ENCODE data around the gene CHD1.
A peak's percentile ranks its signal among the peaks of the same experiment; 100 is the strongest.

CHD1 gene

GRCh38 chr5:98898743-98899142 is 30.1 kb downstream of the CHD1 start:
- no peak for DNase-seq

- no peak for DNase-seq
These were observed 37.2 kb downstream of the CHD1 start for GRCh38 chr5:98891591-98891990.

GRCh38 chr5:98880598-98880997 is 48.2 kb downstream of the CHD1 start:
- DNase-seq = no peak

GRCh38 chr5:98880151-98880550 is 48.7 kb downstream of the CHD1 start:
- no peak for DNase-seq

GRCh38 chr5:98877600-98877999 is 51.2 kb downstream of the CHD1 start:
- DNase-seq = no peak

GRCh38 chr5:98872674-98873073 is 56.1 kb downstream of the CHD1 start:
- DNase-seq = no peak

GRCh38 chr5:98865690-98866089 is 63.1 kb downstream of the CHD1 start:
- DNase-seq = no peak

- DNase-seq = no peak
These were observed 81.8 kb downstream of the CHD1 start for GRCh38 chr5:98847054-98847453.

GRCh38 chr5:98846520-98846919 is 82.3 kb downstream of the CHD1 start:
- no peak for DNase-seq

- DNase-seq = no peak
These were observed 82.9 kb downstream of the CHD1 start for GRCh38 chr5:98845878-98846277.

GRCh38 chr5:98844865-98845264 is 83.9 kb downstream of the CHD1 start:
- DNase-seq = no peak

- DNase-seq = no peak
These were observed 85.3 kb downstream of the CHD1 start for GRCh38 chr5:98843481-98843880.

- DNase-seq = no peak
These were observed 87.9 kb downstream of the CHD1 start for GRCh38 chr5:98840946-98841345.

GRCh38 chr5:98839469-98840383 is 89.1 kb downstream of the CHD1 start:
- no peak for DNase-seq

- no peak for DNase-seq
These were observed 92.6 kb downstream of the CHD1 start for GRCh38 chr5:98836175-98836574.

- DNase-seq = no peak
These were observed 101.1 kb downstream of the CHD1 start for GRCh38 chr5:98827588-98828284.

GRCh38 chr5:98827161-98827560 is 101.6 kb downstream of the CHD1 start:
- peak; percentile 2 for DNase-seq

- no peak for DNase-seq
These were observed 103.0 kb downstream of the CHD1 start for GRCh38 chr5:98825582-98826375.

GRCh38 chr5:98816582-98817222 is 112.1 kb downstream of the CHD1 start:
- DNase-seq = peak; percentile 4

GRCh38 chr5:98813755-98814154 is 115.1 kb downstream of the CHD1 start:
- DNase-seq = no peak

- no peak for DNase-seq
These were observed 118.6 kb downstream of the CHD1 start for GRCh38 chr5:98810206-98810605.

GRCh38 chr5:98807806-98808205 is 121.0 kb downstream of the CHD1 start:
- no peak for DNase-seq

- no peak for DNase-seq
These were observed 123.7 kb downstream of the CHD1 start for GRCh38 chr5:98805070-98805469.
